ENCODE measurements around the gene PHEX.
A peak's percentile ranks its signal among the peaks of the same experiment; 100 is the strongest.

- no peak for TF ChIP-seq EZH2 (IDR thresholded peaks at IDR 0.05; ENCODE audit: borderline replicate concordance, insufficient read depth, low read length, poor library complexity, severe bottlenecking)
- no peak for TF ChIP-seq MXI1 (conservative IDR thresholded peaks at IDR 0.05; ENCODE audit: poor library complexity, severe bottlenecking)
- no peak for TF ChIP-seq CTCF (IDR thresholded peaks at IDR 0.05; ENCODE audit: poor library complexity, severe bottlenecking)
- TF ChIP-seq RAD21 (conservative IDR thresholded peaks at IDR 0.05): no peak
- TF ChIP-seq SMC3 (conservative IDR thresholded peaks at IDR 0.05; ENCODE audit: poor library complexity): no peak
- TF ChIP-seq REST (IDR thresholded peaks at IDR 0.05; ENCODE audit: borderline replicate concordance): no peak
- TF ChIP-seq EP300 (conservative IDR thresholded peaks at IDR 0.05; ENCODE audit: poor library complexity, severe bottlenecking): peak; percentile 12
- TF ChIP-seq POLR2AphosphoS5 (IDR thresholded peaks at IDR 0.05): no peak
Measured at GRCh38 chrX:22073928-22074327, 41.8 kb downstream of the PHEX start.
